GM13976 (cell line): ENCODE data around the gene DOK7.

Experiments used
- DNase-seq: peaks from one replicate; pipeline ENCODE4 v3.0.0; 2012; ENCODE audit warnings: low spot score
- in situ Hi-C: fragments of 300-500 bp; cut with MboI; formaldehyde crosslinking; loops from one replicate; pipeline ENCODE4 v1.12.0; 2022; ENCODE audit warnings: low sequenced_read_pairs, mixed read lengths, inconsistent platforms; ENCODE audit not compliant: unreplicated experiment
- TF ChIP-seq, protein P1 (sequence below): IDR thresholded peaks from 2 replicates; pipeline ENCODE4 v1.5.1; 2012; ENCODE audit warnings: borderline replicate concordance, mild to moderate bottlenecking; ENCODE audit not compliant: insufficient read depth; ENCODE audit errors: extremely low read depth, missing control alignments, control extremely low read depth

The DOK7 gene

DNA sequence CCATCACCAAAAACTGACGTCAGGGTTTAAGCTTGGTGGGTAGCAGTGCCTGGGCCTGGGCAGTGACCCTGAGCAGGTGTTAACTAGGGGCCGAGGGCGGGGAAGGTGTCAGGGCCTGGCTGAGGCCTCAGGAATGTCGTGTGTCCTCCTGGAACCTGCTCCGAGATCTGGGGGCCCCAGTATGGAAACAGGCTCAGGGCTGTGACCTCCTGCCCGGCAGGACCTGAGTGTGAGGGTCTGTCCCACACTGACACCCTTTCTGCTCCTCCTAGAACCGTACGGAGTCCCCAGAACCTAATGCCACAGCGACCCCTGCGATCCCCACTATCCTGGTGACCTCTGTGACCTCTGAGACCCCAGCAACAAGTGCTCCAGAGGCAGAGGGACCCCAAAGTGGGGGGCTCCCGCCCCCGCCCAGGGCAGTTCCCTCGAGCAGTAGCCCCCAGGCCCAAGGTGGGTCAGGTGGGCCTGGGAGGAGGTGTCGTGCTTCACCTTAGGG is 20.6 kb upstream of the DOK7 start:
- in situ Hi-C loops = no loop called here
- TF ChIP-seq, protein P1, sequence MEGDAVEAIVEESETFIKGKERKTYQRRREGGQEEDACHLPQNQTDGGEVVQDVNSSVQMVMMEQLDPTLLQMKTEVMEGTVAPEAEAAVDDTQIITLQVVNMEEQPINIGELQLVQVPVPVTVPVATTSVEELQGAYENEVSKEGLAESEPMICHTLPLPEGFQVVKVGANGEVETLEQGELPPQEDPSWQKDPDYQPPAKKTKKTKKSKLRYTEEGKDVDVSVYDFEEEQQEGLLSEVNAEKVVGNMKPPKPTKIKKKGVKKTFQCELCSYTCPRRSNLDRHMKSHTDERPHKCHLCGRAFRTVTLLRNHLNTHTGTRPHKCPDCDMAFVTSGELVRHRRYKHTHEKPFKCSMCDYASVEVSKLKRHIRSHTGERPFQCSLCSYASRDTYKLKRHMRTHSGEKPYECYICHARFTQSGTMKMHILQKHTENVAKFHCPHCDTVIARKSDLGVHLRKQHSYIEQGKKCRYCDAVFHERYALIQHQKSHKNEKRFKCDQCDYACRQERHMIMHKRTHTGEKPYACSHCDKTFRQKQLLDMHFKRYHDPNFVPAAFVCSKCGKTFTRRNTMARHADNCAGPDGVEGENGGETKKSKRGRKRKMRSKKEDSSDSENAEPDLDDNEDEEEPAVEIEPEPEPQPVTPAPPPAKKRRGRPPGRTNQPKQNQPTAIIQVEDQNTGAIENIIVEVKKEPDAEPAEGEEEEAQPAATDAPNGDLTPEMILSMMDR = no peak
- DNase-seq = no peak

DNA sequence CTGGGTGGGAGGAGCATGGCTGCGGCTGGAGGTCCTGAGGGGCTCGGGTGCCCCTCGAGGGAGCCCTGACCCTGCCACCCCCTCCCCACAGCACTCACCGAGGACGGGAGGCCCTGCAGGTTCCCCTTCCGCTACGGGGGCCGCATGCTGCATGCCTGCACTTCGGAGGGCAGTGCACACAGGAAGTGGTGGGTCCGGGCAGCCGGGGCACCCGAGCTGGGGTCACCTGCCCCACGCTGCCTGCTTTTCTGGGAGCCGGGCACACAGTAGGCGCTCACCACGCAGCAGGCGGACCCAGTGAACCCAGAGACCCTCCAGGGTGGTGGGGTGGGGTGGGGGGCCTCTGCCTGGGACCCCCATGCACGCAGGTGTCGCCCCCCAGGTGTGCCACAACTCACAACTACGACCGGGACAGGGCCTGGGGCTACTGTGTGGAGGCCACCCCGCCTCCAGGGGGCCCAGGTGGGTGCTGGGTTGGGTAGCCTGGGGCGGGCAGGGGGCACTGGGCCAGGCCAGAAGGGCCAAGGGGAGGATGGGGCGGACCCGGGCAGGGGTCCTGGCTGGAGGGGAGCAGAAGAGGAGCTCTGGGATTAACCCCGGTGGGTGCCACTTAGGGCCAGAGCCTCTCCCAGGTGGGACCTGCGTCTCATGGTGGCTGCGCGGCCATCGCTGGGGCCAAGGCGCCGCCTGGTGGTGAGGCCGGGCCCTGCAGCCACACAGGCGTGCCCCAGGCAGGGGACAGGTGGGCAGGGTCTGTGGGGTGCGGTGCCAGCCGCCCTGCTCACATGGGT is 20.0 kb upstream of the DOK7 start:
- DNase-seq = peak; percentile 95
- in situ Hi-C loops = no loop called here
- TF ChIP-seq, protein P1 = peak; percentile 100

DNA sequence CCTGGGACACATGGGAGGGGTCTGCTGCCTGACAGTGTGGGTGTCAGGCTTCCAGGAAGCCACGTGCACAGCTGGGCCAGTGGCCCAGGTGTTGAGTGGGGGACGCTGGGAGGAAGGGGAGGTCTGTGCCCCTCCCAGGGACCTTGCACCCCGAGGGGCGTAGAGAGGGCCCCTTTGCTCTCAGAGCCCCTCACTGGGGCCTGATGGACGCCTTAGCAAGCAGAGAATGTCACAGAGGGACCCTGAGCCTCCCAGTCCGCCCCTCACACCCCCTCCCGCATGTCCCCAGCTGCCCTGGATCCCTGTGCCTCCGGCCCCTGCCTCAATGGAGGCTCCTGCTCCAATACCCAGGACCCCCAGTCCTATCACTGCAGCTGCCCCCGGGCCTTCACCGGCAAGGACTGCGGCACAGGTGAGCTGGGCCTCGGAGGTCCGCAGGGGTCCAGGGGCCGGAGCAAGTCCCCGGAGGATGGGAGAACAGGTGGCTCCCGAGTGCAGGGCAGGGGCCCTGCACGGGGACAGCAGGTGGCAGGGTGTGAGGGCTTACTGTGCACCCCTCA is 19.3 kb upstream of the DOK7 start:
- DNase-seq = no peak
- in situ Hi-C loops = no loop called here
- TF ChIP-seq, protein P1 = no peak

GRCh38 chr4:3444351-3445110 is 18.6 kb upstream of the DOK7 start:
- in situ Hi-C loops = no loop called here

GRCh38 chr4:3445111-3445820 is 17.8 kb upstream of the DOK7 start:
- in situ Hi-C loops = no loop called here
- no peak for DNase-seq
- TF ChIP-seq, protein P1 = no peak

More at GRCh38 chr4:3444351-3445110, 18.6 kb upstream of the DOK7 start:
- TF ChIP-seq, protein P1 = no peak
- DNase-seq = no peak
